Superior temporal gyrus (tissue), 1 donor: ENCODE data around the gene TXNDC15.

Experiments used
- DNase-seq: peaks from one replicate; pipeline ENCODE4 v3.0.0-alpha.2; 2016; ENCODE audit errors: extremely low spot score

TXNDC15 gene

DNA sequence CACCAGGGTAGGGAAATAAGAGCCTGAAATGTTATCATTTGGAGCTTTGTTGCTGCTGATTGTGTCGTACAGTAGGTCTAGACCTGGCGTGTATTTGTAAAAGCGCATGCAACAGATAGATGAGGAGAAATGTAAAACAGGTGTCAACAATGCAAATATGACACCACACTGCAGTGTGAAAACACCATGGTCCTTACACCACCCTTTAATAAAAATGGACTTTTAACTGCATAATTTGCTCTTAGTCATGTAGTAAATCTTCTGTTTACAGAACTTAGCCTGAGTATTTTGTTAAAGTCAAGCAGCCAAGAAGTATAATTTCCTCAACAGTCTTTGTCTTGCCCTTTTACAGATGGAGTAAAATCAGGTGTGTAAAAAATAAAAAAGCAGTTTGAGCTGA lies 44.7 kb downstream of the TXNDC15 start:
- no peak for DNase-seq

- no peak for DNase-seq
These were observed 46.8 kb downstream of the TXNDC15 start for GRCh38 chr5:134920848-134921575.

- no peak for DNase-seq
These were observed 58.3 kb downstream of the TXNDC15 start for GRCh38 chr5:134932508-134932907.

- no peak for DNase-seq
These were observed 60.0 kb downstream of the TXNDC15 start for GRCh38 chr5:134934202-134934601.

- no peak for DNase-seq
These were observed 61.8 kb downstream of the TXNDC15 start for GRCh38 chr5:134935711-134936602.

- no peak for DNase-seq
These were observed 63.4 kb downstream of the TXNDC15 start for GRCh38 chr5:134937526-134937925.

GRCh38 chr5:134938030-134938429 lies 63.9 kb downstream of the TXNDC15 start:
- no peak for DNase-seq

DNA sequence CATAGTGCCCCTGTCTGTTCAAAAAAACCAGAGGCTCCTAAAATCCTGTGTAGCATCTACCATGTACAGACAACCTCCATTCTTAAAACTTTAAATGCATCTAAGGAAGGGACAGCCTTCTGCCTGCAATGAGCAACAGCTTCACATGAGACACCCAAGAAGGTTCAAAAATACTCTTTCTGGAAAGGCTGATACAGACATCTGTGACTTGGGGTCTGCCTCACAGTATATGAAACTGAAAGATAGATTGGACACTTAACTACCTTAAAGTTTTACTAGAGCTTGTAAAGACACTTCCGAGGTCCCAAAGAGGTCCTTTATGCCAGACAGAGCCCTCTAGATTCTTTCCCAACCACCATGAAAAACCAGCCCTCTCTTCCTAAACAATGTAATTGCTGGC lies 65.3 kb downstream of the TXNDC15 start:
- no peak for DNase-seq

DNA sequence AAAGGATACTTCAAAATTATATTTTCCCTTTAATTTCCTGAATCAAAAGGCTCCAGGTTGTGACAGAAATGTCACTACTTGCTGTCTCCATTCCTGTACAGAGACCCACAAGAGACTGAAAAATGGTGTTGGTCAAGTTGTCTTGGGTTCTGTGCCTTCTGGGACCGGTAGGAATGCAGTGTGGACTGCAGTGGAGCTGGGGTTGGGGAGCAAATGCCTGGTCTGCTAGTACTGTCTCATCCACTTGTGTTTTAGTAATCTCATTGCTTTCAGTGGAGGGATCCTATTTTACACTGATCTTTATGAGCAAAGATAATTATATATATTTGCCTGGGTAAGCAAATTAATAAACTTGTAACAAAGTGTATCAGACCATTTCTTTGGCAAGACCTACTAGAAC lies 69.4 kb downstream of the TXNDC15 start:
- DNase-seq: no peak

DNA sequence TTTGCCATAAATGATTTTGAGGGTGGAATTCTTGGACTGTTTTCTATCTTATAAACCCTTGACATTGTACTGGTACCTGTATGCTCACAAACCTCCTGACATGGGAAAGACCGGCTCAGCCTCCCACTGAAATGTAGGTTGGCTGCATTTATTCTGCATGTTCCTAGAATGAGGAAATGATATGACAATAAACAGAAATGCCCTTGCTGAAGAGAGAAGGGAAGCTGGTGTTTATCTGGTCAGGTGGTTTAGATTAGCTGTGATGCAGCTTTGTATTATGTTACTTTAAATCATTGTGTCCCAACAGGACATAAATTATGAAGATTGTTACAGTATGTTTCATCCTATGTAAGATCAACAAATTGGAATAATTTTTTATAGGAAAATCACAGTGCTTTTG lies 70.5 kb downstream of the TXNDC15 start:
- no peak for DNase-seq

GRCh38 chr5:134945041-134945440 lies 70.9 kb downstream of the TXNDC15 start:
- DNase-seq: no peak

DNA sequence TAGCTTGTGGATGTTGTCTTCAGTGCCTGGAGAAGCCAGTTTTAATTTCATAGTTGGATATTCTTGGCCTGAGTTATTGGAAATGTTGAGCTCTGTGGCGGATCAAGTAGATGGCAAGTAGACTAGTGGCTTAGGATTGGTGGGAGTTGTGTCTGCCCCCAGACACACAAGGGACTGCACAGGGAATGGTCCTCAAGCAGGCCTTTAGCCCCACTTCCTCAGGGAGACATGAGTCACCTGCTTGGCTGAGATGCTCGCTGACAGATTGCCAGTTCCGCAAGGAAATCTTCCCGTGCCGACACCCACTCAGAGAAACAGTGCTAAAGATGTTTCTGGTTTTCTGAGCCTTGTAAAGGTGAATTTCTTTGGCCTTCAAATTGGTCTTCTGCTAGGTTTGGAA lies 74.7 kb downstream of the TXNDC15 start:
- no peak for DNase-seq

- DNase-seq: no peak
These were observed 75.1 kb downstream of the TXNDC15 start for GRCh38 chr5:134949316-134949715.
